Duodenal mucosa (tissue), 2 donors: Measurements from ENCODE around the gene RHOF.

Experiments used
- H3K27ac ChIP-seq: one replicate; pipeline ENCODE4 v1.7.0; 2013; ENCODE audit warnings: low read depth, low read length
- H3K27me3 ChIP-seq, 2 donors: one replicate each; pipeline ENCODE4 v1.7.0; 2013; ENCODE audit warnings: low read length in 2 of 2, control low read depth in 1 of 2; ENCODE audit not compliant: insufficient read depth in 2 of 2, control insufficient read depth in 1 of 2
- H3K36me3 ChIP-seq, 2 donors: one replicate each; pipeline ENCODE4 v1.7.0; 2013; ENCODE audit warnings: low read length in 2 of 2, control low read depth in 1 of 2; ENCODE audit not compliant: insufficient read depth in 2 of 2, control insufficient read depth in 1 of 2
- H3K4me1 ChIP-seq, 2 donors: one replicate each; pipeline ENCODE4 v1.7.0; 2013; ENCODE audit warnings: low read length in 2 of 2, control low read depth in 1 of 2; ENCODE audit not compliant: insufficient read depth in 2 of 2, control insufficient read depth in 1 of 2
- H3K4me3 ChIP-seq, 2 donors: one replicate each; pipeline ENCODE4 v1.7.0; 2013; ENCODE audit warnings: low read length in 2 of 2, low read depth in 1 of 2
- H3K9ac ChIP-seq, 2 donors: one replicate each; pipeline ENCODE4 v1.7.0; 2013; ENCODE audit warnings: low read length in 2 of 2, low read depth in 1 of 2
- H3K9me3 ChIP-seq, 2 donors: one replicate each; pipeline ENCODE4 v1.7.0; 2013; ENCODE audit warnings: low read length in 2 of 2, control low read depth in 1 of 2; ENCODE audit not compliant: control insufficient read depth in 1 of 2

The RHOF gene

DNA sequence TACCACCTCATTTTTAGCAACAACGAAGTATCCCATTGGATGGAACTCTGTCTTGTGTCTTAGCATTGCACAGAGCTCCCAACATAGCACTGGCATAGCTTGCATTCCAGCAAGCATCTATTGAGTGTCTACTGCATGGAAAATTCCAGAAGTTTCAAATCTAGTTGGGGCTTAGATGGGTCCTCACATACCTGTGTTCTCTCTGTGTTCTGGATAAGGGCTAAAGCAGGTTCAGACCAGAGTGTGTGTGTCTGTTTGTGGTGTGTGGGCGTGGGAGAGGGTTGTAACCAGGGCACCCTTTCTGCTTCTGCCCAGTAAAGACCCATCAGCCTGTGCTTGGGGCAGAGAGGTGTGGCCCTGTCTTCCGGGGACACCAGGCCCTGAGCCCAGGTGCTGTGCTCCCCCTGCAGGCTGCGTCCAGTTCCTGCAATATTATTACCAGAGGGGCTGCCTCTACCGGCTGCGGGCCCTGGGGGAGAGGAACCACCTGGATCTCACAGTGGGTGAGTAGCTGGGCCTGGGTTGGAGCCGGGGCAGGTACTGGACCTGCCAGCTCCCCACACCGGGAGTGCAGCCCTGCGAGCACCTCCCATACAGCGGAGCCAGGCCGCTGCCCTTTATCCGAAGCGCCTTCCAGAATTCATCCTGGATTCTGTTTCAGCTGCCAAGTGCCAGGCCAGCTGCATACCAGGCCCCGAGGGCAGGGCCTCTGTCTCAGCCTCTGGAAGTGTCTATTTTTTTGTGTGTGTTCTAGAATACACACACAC lies 20.3 kb downstream of the RHOF start:
- Histone ChIP-seq H3K9ac (peak overlapping the region; percentile 33 to 49), H3K36me3 (peaks cover 0 to 2% of the 10 kb centered on the region in 2 donors), H3K9me3 (no peaks in the 10 kb centered on the region), H3K27me3 (no peaks in the 10 kb centered on the region), H3K4me3 (no peak overlapping the region), H3K4me1 (peaks cover 21 to 24% of the 10 kb centered on the region in 2 donors), H3K27ac (no peak overlapping the region)

GRCh38 chr12:121770813-121771625 lies 22.5 kb downstream of the RHOF start:
- H3K4me3 ChIP-seq, result no peak overlapping the region
- H3K27me3 ChIP-seq, result no peaks in the 10 kb centered on the region
- peaks cover 21 to 24% of the 10 kb centered on the region in 2 donors for H3K4me1 ChIP-seq
- H3K27ac ChIP-seq, result no peak overlapping the region
- H3K36me3 ChIP-seq, result no peaks in the 10 kb centered on the region
- H3K9ac ChIP-seq, result no peak overlapping the region
- no peaks in the 10 kb centered on the region for H3K9me3 ChIP-seq

GRCh38 chr12:121770388-121770787 lies 23.1 kb downstream of the RHOF start:
- H3K9me3 ChIP-seq, result no peaks in the 10 kb centered on the region
- peak overlapping the region in 1 of 2 donors; percentile 16 for H3K4me3 ChIP-seq
- no peaks in the 10 kb centered on the region for H3K36me3 ChIP-seq
- H3K4me1 ChIP-seq, result peaks cover 21 to 24% of the 10 kb centered on the region in 2 donors
- peak overlapping the region; percentile 2 to 23 for H3K9ac ChIP-seq
- peak overlapping the region; percentile 26 for H3K27ac ChIP-seq
- H3K27me3 ChIP-seq, result no peaks in the 10 kb centered on the region

DNA sequence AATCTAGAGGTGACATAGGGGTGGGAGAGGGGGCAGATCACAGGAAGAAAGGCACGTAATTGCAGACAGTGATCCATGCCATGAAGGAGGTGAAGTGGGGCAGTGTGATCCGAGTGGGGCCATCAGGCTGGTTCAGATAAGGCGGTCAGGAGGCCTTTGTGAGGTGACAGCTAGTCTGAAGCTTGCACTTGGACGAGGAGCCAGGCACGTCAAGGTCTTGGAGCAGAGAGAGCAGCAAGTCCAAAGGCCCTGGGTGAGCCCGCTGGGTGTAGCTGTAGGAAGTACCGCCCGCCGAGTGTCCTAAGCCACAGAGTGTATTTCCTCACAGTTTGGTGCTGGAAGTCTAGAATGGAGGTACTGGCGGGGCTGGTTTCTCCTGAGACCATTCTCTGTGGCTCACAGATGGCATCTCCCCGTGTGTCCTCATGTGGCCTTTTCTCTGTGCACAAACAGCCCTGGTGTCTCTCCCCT lies 23.6 kb downstream of the RHOF start:
- H3K4me1 ChIP-seq, result peaks cover 21 to 24% of the 10 kb centered on the region in 2 donors
- peak overlapping the region; percentile 2 to 23 for H3K9ac ChIP-seq
- H3K36me3 ChIP-seq, result no peaks in the 10 kb centered on the region
- H3K27ac ChIP-seq, result peak overlapping the region; percentile 26
- no peaks in the 10 kb centered on the region for H3K9me3 ChIP-seq
- H3K27me3 ChIP-seq, result no peaks in the 10 kb centered on the region
- H3K4me3 ChIP-seq, result peak overlapping the region in 1 of 2 donors; percentile 16

DNA sequence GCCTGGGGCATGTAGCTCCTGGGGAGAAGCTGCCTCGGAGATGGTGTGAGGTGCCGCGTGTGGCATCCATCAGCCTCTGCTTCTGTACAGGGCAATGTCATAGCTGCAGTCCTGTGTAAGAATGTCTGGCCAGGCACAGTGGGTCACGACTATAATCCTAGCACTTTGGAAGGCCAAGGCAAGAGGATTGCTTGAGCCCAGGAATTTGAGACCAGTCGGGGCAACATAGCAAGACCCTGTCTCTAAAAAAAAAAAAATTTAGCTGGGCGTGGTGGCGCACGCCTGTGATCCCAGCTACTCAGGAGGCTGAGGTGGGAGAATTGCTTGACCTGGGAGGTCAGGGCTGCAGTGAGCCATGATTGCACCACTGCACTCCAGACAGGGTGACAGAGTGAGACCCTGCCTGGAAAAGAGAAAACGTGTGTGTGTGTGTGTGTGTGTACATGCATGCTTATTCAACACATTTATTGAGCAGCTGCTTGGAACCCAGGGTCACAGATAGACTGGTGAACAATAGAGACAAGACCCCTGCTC lies 24.1 kb downstream of the RHOF start:
- Histone ChIP-seq H3K4me1 (peaks cover 21 to 24% of the 10 kb centered on the region in 2 donors), H3K36me3 (no peaks in the 10 kb centered on the region), H3K27ac (no peak overlapping the region), H3K4me3 (no peak overlapping the region), H3K9me3 (no peaks in the 10 kb centered on the region), H3K27me3 (no peaks in the 10 kb centered on the region), H3K9ac (no peak overlapping the region)

DNA sequence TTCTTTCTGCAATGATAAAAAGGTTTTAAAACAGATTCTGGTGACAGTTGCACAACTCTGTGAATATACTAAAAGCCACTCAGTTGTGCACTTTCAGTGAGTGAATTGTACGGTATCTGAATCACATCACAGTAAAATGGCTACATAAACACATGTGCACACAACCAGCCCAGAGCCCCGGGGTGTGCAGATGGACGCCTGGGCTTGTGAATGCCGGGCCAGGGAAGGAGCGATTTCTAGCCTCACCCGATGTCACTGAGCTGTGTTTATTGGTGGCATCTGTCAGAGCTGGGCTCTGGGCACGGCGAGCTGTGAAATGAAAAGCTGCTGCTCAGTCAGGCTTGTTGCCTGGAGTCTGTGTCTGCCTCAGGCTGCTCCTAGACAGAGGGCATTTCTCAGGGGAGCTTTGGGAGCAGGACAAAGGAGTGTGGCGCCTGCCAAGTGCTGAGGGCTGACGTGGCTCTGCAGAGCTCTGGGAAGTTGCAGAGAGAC lies 25.9 kb downstream of the RHOF start:
- Histone ChIP-seq H3K27me3 (no peaks in the 10 kb centered on the region), H3K4me3 (no peak overlapping the region), H3K27ac (no peak overlapping the region), H3K36me3 (no peaks in the 10 kb centered on the region), H3K4me1 (peaks cover 16 to 19% of the 10 kb centered on the region in 2 donors), H3K9me3 (no peaks in the 10 kb centered on the region), H3K9ac (no peak overlapping the region)

DNA sequence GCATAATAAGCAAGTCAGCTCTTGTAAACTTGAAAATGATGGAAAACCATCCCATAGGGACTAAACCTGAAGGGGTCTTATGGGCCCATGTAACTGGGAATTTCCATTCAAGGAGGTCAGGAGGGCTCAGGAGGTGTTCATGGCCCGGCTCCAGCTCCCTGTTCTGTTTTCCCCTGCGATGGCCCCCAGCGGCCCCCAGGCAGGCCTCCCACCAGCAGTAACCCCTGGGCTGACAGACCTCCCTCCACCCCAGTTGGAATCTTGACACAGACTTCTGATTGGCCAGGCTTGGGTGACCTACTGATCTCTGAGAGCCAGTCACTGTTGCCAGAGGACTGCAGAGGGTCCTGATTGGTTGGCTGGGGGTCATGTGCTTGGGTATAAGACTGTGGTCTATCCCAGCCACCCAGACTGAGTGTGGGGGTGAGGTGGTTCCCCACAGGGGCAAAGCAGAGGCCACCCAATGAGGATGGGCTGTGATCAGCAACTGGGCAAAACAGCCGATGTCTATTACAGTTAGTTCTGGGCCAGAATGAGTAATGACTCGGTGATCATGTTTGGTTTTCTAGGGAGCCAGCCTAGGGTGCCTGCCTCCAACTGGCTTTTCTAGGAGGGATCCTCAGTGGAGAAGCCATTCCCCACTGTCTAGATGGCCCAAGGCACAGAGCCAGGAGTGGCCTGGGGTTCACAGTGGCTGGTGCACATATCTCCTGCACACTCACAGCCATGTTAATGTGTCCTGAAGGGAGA lies 27.0 kb downstream of the RHOF start:
- H3K9me3 ChIP-seq, result no peaks in the 10 kb centered on the region
- H3K4me3 ChIP-seq, result no peak overlapping the region
- H3K27ac ChIP-seq, result no peak overlapping the region
- no peaks in the 10 kb centered on the region for H3K36me3 ChIP-seq
- H3K4me1 ChIP-seq, result peaks cover 15 to 16% of the 10 kb centered on the region in 2 donors
- no peak overlapping the region for H3K9ac ChIP-seq
- H3K27me3 ChIP-seq, result no peaks in the 10 kb centered on the region

GRCh38 chr12:121765573-121765972 lies 27.9 kb downstream of the RHOF start:
- H3K36me3 ChIP-seq, result no peaks in the 10 kb centered on the region
- H3K9me3 ChIP-seq, result no peaks in the 10 kb centered on the region
- H3K9ac ChIP-seq, result no peak overlapping the region
- no peak overlapping the region for H3K4me3 ChIP-seq
- no peaks in the 10 kb centered on the region for H3K27me3 ChIP-seq
- H3K27ac ChIP-seq, result no peak overlapping the region
- H3K4me1 ChIP-seq, result peaks cover 10 to 11% of the 10 kb centered on the region in 2 donors

- no peaks in the 10 kb centered on the region for H3K27me3 ChIP-seq
- no peak overlapping the region for H3K4me3 ChIP-seq
- peaks cover 4 to 5% of the 10 kb centered on the region in 2 donors for H3K4me1 ChIP-seq
- no peak overlapping the region for H3K27ac ChIP-seq
- no peaks in the 10 kb centered on the region for H3K36me3 ChIP-seq
- H3K9ac ChIP-seq, result no peak overlapping the region
- H3K9me3 ChIP-seq, result no peaks in the 10 kb centered on the region
These were observed 28.7 kb downstream of the RHOF start for GRCh38 chr12:121764808-121765207.
